ENCODE results near the gene SPATC1L. TPM values are rescaled to one million over a fixed set of nuclear protein-coding genes. Genes with fewer than 3 reads are reported as not detected.

The SPATC1L gene
- total RNA-seq, 1 donor from 2014 or later, result 7.5 TPM

GRCh38 chr21:46151989-46152926, 32.0 kb downstream of the SPATC1L start:
- intact Hi-C loops (cut with micrococcal nuclease), result no loop called here

GRCh38 chr21:46151261-46151988, 32.8 kb downstream of the SPATC1L start:
- intact Hi-C loops (cut with micrococcal nuclease), result no loop called here

- intact Hi-C loops (cut with micrococcal nuclease), result no loop called here
Measured at GRCh38 chr21:46150491-46151121, 33.7 kb downstream of the SPATC1L start.

GRCh38 chr21:46150073-46150472, 34.2 kb downstream of the SPATC1L start:
- intact Hi-C loops (cut with micrococcal nuclease), result no loop called here

- intact Hi-C loops (cut with micrococcal nuclease), result loop anchor here (10.0 kb wide), 1 partner anchor 305 kb away; the partner anchor contains the start of gene DIP2A
Measured at GRCh38 chr21:46149205-46149901, 34.9 kb downstream of the SPATC1L start.

GRCh38 chr21:46148106-46148505, 36.2 kb downstream of the SPATC1L start:
- intact Hi-C loops (cut with micrococcal nuclease), result loop anchor here (10.0 kb wide), 1 partner anchor 307 kb away; the partner anchor contains the start of gene DIP2A

GRCh38 chr21:46147429-46147828, 36.8 kb downstream of the SPATC1L start:
- intact Hi-C loops (cut with micrococcal nuclease), result loop anchor here (10.0 kb wide), 1 partner anchor 307 kb away; the partner anchor contains the start of gene DIP2A

- intact Hi-C loops (cut with micrococcal nuclease), result loop anchor here (10.0 kb wide), 1 partner anchor 308 kb away; the partner anchor contains the start of gene DIP2A
Measured at GRCh38 chr21:46146856-46147255, 37.4 kb downstream of the SPATC1L start.

GRCh38 chr21:46145840-46146691, 38.2 kb downstream of the SPATC1L start:
- intact Hi-C loops (cut with micrococcal nuclease), result loop anchor here (10.0 kb wide), 1 partner anchor 309 kb away; the partner anchor contains the start of gene DIP2A

- intact Hi-C loops (cut with micrococcal nuclease), result loop anchor here (10.0 kb wide), 1 partner anchor 310 kb away; the partner anchor contains the start of gene DIP2A
Measured at GRCh38 chr21:46145159-46145839, 39.0 kb downstream of the SPATC1L start.

GRCh38 chr21:46144464-46145070, 39.7 kb downstream of the SPATC1L start:
- intact Hi-C loops (cut with micrococcal nuclease), result loop anchor here (10.0 kb wide), 1 partner anchor 310 kb away; the partner anchor contains the start of gene DIP2A

GRCh38 chr21:46142582-46143473, 41.4 kb downstream of the SPATC1L start:
- intact Hi-C loops (cut with micrococcal nuclease), result loop anchor here (1.0 to 10.0 kb wide), 7 partner anchors 41 to 312 kb away; partner anchors contain the start of genes DIP2A, SPATC1L and YBEY

- intact Hi-C loops (cut with micrococcal nuclease), result loop anchor here (2.0 to 10.0 kb wide), 3 partner anchors 111 to 313 kb away; partner anchors contain the start of gene DIP2A
Measured at GRCh38 chr21:46141767-46142581, 42.3 kb downstream of the SPATC1L start.

GRCh38 chr21:46140352-46141003, 43.8 kb downstream of the SPATC1L start:
- intact Hi-C loops (cut with micrococcal nuclease), result loop anchor here (10.0 kb wide), 1 partner anchor 314 kb away; the partner anchor contains the start of gene DIP2A

GRCh38 chr21:46139686-46140085, 44.6 kb downstream of the SPATC1L start:
- intact Hi-C loops (cut with micrococcal nuclease), result loop anchor here (10.0 kb wide), 1 partner anchor 315 kb away; the partner anchor contains the start of gene DIP2A
